ENCODE measurements around the gene PHF1. TPM values are rescaled to one million over a fixed set of nuclear protein-coding genes. Genes with fewer than 3 reads are reported as not detected.

PHF1 gene
- total RNA-seq, 1 donor, result 78.5 TPM

DNA sequence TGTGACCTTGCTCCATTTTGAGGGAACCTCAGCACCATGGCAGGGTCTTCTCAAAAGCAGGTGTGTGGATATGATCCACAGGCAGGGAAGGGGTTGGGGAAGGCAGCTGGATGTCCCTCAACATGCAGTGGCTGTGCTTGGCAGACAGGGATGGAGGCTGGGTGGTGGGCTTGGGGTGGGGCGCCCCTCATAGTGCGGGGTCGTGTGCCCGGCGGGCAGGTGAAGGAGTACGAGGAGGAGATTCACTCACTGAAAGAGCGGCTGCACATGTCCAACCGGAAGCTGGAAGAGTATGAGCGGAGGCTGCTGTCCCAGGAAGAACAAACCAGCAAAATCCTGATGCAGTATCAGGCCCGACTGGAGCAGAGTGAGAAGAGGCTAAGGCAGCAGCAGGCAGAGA is 35.5 kb downstream of the PHF1 start:
- Histone ChIP-seq H3K4me1 (ENCODE audit: insufficient read depth, low read length) (peaks cover 60% of the 10 kb centered on the region), H3K27me3 (ENCODE audit: insufficient read depth, low read length) (no peaks in the 10 kb centered on the region), H3K4me3 (ENCODE audit: low read length) (no peak overlapping the region), H3K9me3 (ENCODE audit: low read depth, low read length) (no peaks in the 10 kb centered on the region)

DNA sequence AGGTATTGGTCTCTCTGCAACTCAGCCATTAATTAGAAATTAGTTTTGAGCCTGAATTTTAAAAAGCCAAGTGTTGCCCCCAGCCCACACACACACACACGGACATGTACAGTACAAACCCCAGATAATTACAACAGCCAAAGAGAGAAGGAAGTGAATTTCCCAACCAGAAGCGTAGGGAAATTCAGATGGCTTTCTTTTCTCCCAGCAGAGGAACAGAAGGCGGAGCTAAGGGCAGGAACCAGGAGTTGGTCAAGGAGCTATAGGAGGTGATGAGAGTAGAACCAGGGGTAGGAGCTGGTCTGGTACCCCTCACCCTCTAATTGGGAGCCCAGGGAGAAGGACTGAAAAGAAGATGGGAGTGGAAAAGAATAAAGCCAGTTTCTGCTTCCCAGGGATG is 39.6 kb downstream of the PHF1 start:
- Histone ChIP-seq H3K27me3 (ENCODE audit: insufficient read depth, low read length) (no peaks in the 10 kb centered on the region), H3K9me3 (ENCODE audit: low read depth, low read length) (no peaks in the 10 kb centered on the region), H3K4me3 (ENCODE audit: low read length) (no peak overlapping the region), H3K4me1 (ENCODE audit: insufficient read depth, low read length) (peaks cover 70% of the 10 kb centered on the region)

DNA sequence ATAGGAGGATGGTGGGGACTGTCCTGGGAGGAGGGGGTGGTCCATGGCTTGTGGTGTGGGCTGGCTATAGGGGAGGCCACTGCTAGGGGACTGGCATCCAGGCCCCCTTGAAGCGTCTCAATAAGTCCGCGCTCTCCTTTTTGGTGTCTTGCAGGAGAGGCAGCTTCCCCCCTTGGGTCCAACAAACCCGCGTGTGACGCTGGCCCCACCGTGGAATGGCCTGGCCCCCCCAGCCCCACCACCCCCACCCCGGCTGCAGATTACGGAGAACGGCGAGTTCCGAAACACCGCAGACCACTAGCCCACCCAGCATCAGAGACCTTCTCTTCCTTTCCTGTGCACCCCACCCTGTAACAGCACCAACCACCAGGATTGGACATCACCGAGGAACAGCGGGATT is 40.8 kb downstream of the PHF1 start:
- Histone ChIP-seq H3K27me3 (ENCODE audit: insufficient read depth, low read length) (no peaks in the 10 kb centered on the region), H3K4me3 (ENCODE audit: low read length) (no peak overlapping the region), H3K9me3 (ENCODE audit: low read depth, low read length) (no peaks in the 10 kb centered on the region), H3K4me1 (ENCODE audit: insufficient read depth, low read length) (peaks cover 59% of the 10 kb centered on the region)

DNA sequence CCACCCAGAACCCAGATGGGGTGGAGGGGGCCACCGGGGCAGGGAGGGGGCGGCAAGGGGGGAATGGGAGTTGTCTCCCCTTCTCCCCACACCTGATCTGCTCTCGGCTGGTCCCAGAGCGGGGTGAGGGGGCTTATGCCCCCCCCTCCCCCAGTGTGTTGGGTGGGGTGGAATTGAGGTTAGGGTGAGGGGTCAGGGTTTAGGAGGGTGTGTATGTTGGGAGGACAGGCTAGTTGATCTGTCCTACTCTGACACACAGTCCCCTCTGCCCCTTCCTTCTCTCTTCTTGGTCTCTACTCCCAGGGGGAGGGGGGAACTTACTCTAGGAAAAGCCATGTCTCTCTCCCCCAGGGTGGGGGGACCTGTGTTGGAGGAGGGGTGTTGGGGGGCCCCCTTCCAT is 41.7 kb downstream of the PHF1 start:
- H3K27me3 ChIP-seq (ENCODE audit: insufficient read depth, low read length), result no peaks in the 10 kb centered on the region
- H3K4me1 ChIP-seq (ENCODE audit: insufficient read depth, low read length), result peaks cover 55% of the 10 kb centered on the region
- H3K4me3 ChIP-seq (ENCODE audit: low read length), result no peak overlapping the region
- no peaks in the 10 kb centered on the region for H3K9me3 ChIP-seq (ENCODE audit: low read depth, low read length)

DNA sequence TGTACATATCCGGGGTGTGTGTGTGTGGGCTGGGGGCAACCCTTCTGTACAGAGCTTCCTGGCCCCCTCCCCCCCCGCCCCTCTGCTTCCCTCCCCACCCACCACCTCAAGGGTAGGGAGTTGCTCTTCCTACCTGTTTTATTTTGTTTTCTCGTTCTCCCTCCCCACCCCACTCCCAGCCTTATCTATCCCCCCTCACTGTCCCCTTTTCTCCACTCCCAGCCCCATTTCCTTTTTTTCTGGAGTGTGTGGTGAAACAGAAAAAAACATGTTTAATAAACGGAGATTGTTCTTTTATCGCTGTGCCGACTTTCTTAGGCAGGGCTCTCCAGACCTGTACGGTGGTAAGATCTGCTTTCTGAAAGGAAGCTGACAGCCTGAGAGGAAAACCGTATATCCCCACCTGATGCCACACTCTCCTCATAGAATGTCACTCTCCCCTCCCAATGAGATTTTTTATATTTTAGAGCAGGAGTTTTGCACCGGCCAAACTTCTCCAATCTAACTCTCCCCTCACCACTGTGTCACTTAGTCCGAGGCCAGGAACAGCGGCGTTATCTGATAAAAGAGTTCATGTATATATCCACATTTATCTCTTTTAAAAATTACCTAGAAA is 42.7 kb downstream of the PHF1 start:
- Histone ChIP-seq H3K9me3 (ENCODE audit: low read depth, low read length) (no peaks in the 10 kb centered on the region), H3K4me1 (ENCODE audit: insufficient read depth, low read length) (peaks cover 55% of the 10 kb centered on the region), H3K4me3 (ENCODE audit: low read length) (peak overlapping the region; percentile 80), H3K27me3 (ENCODE audit: insufficient read depth, low read length) (no peaks in the 10 kb centered on the region)

DNA sequence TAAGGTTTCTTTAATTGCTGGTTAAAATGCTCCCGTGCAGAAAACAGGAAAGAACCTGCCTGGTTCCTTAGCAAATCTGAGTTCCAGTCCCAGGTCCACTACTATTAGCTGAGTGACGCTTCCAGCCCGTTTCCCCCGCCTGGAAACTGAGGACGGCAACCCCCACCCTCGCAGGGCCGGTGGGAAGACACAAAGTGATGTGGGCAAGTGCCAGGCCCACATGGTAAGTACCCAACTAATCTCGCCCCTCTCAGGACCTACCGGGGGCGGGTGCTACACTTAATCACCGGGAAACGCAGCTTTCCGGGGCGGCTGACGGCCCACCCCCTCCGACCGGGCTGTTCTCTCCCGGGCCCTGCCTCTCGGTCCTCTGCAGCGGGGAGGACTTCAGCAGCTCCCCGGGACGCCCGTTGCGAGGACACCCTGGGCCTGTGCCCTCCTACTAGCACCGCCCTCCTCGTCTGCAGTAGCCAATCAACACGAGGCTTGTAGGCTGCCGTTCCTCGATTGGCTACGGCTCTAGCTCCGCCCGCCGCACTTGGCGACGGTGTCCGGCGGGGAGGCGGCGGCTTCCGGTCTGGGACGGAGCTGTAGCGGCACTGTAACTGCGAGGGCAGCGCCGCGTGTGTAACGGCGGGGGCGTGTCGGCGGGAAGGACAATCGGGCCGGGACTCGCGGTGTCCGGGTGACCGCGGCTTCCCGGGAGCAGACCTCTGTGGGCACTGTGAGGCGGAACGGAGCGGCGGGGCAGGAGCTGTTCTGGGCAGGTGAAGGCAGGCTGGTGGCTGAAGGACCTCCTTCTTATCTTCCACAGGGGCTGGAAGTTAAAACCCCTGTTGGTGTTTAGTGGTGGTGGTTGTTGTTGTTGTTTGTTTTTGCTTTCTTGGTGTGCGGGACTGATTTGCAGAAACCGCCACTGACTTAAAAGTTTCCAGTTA is 43.5 kb downstream of the PHF1 start, which contains the start of gene ZBTB9:
Gene ZBTB9, plus strand, starts transcription at position 568 of the 938 bp plus-strand sequence. CDS start 525 bp downstream, outside the sequence.
- no peaks in the 10 kb centered on the region for H3K9me3 ChIP-seq (ENCODE audit: low read depth, low read length)
- H3K4me1 ChIP-seq (ENCODE audit: insufficient read depth, low read length), result peaks cover 47% of the 10 kb centered on the region
- H3K4me3 ChIP-seq (ENCODE audit: low read length), result peak within 1 kb of the TSS; percentile 80

DNA sequence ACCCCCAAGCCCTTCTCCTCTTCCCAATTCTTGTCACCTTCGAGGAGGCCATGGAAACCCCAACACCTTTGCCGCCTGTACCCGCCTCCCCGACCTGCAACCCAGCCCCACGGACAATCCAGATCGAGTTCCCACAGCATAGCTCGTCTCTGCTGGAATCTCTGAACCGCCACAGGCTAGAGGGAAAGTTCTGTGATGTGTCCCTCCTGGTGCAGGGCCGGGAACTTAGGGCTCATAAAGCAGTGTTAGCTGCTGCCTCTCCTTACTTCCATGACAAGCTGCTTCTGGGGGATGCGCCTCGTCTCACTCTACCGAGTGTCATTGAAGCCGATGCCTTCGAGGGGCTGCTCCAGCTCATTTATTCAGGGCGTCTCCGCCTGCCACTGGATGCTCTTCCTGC is 44.2 kb downstream of the PHF1 start:
- Histone ChIP-seq H3K4me1 (ENCODE audit: insufficient read depth, low read length) (peaks cover 39% of the 10 kb centered on the region), H3K9me3 (ENCODE audit: low read depth, low read length) (no peaks in the 10 kb centered on the region), H3K4me3 (ENCODE audit: low read length) (peak overlapping the region; percentile 80), H3K27me3 (ENCODE audit: insufficient read depth, low read length) (no peaks in the 10 kb centered on the region)

More for the DNA sequence above, 43.5 kb downstream of the PHF1 start, which contains the start of gene ZBTB9:
- H3K27me3 ChIP-seq (ENCODE audit: insufficient read depth, low read length), result no peaks in the 10 kb centered on the region

DNA sequence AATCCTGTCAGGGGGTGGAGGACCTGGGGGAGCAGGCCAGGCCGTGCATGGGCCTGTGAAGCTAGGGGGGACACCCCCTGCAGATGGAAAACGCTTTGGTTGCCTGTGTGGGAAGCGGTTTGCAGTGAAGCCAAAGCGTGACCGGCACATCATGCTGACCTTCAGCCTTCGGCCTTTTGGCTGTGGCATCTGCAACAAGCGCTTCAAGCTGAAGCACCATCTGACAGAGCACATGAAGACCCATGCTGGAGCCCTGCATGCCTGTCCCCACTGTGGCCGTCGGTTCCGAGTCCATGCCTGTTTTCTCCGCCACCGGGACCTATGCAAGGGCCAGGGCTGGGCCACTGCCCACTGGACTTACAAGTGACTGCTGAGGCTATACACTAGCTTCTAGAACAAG is 45.3 kb downstream of the PHF1 start:
- no peaks in the 10 kb centered on the region for H3K9me3 ChIP-seq (ENCODE audit: low read depth, low read length)
- H3K4me1 ChIP-seq (ENCODE audit: insufficient read depth, low read length), result peaks cover 28% of the 10 kb centered on the region
- H3K27me3 ChIP-seq (ENCODE audit: insufficient read depth, low read length), result no peaks in the 10 kb centered on the region
- H3K4me3 ChIP-seq (ENCODE audit: low read length), result no peak overlapping the region

DNA sequence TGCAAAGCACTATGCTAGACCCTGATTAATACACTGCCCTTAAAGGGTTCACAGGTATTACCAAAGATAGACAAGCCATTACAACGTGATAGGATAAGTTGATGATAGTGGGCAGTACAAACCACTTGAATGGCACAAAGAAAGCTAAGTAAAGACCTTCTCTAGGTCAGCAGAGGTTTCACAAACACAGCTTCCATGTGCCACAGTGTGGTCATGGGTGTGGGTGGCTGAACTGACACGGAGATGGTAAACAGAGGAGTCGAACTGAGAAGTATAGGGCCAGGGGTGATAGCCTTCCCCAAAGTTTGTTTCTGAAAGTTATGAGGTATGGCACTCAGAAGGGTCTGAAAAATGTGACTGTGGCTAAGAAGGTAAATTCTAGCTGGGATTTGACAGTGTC is 47.9 kb downstream of the PHF1 start:
- Histone ChIP-seq H3K27me3 (ENCODE audit: insufficient read depth, low read length) (no peaks in the 10 kb centered on the region), H3K4me1 (ENCODE audit: insufficient read depth, low read length) (peaks cover 11% of the 10 kb centered on the region), H3K4me3 (ENCODE audit: low read length) (no peak overlapping the region), H3K9me3 (ENCODE audit: low read depth, low read length) (no peaks in the 10 kb centered on the region)

DNA sequence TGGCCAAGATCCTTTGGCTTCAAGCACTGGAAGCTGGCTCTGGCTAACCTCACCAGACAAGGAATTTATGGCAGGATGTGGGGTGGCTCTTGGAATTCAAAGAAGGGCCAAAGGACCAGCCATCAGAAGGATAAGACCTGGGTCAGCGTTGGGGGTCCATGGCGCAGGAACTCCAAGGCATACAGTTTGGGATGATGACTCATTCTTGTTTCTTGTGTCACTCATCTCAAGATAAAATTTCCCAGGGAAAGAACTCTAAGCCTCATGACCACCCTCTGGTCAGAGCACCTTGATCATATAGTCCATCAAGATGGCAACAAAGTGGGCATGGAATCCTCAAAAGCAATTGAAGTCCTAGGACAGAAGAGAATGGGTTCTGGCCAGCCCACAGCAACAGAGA is 48.4 kb downstream of the PHF1 start:
- Histone ChIP-seq H3K27me3 (ENCODE audit: insufficient read depth, low read length) (no peaks in the 10 kb centered on the region), H3K9me3 (ENCODE audit: low read depth, low read length) (no peaks in the 10 kb centered on the region), H3K4me1 (ENCODE audit: insufficient read depth, low read length) (peaks cover 10% of the 10 kb centered on the region)

More for the DNA sequence above, 48.4 kb downstream of the PHF1 start:
- H3K4me3 ChIP-seq (ENCODE audit: low read length), result no peak overlapping the region

Other genes with a start within 250 kb of the PHF1 start
- 0.63 TPM for gene COL11A2, start 218.5 kb upstream of the PHF1 start, total RNA-seq
- 11.3 TPM for gene RXRB, start 210.3 kb upstream of the PHF1 start, total RNA-seq
- 10.7 TPM for gene SLC39A7, start 210.1 kb upstream of the PHF1 start, total RNA-seq
- gene HSD17B8, start 206.4 kb upstream of the PHF1 start, total RNA-seq, result 6.4 TPM
- 11.4 TPM for gene RING1, start 202.5 kb upstream of the PHF1 start, total RNA-seq
- gene VPS52, start 139.1 kb upstream of the PHF1 start, total RNA-seq, result 27.8 TPM
- 4,638 TPM for gene RPS18, start 138.9 kb upstream of the PHF1 start, total RNA-seq
- 11.1 TPM for gene B3GALT4, start 133.9 kb upstream of the PHF1 start, total RNA-seq
- gene WDR46, start 121.8 kb upstream of the PHF1 start, total RNA-seq, result 19.4 TPM
- gene PFDN6, start 121.4 kb upstream of the PHF1 start, total RNA-seq, result 11.1 TPM
- gene RGL2, start 112.1 kb upstream of the PHF1 start, total RNA-seq, result 14.7 TPM
- gene TAPBP, start 96.9 kb upstream of the PHF1 start, total RNA-seq, result 188 TPM
- 12.6 TPM for gene ZBTB22, start 93.3 kb upstream of the PHF1 start, total RNA-seq
- gene DAXX, start 88.1 kb upstream of the PHF1 start, total RNA-seq, result 15.2 TPM
- 0.94 TPM for gene KIFC1, start 19.2 kb upstream of the PHF1 start, total RNA-seq
- gene CUTA, start 7.1 kb downstream of the PHF1 start, total RNA-seq, result 66.3 TPM
- 10.5 TPM for gene SYNGAP1, start 9.1 kb downstream of the PHF1 start, total RNA-seq
- 3.5 TPM for gene ZBTB9, start 43.6 kb downstream of the PHF1 start, total RNA-seq
- 17.9 TPM for gene BAK1, start 169.3 kb downstream of the PHF1 start, total RNA-seq
- 13.6 TPM for gene ITPR3, start 210.3 kb downstream of the PHF1 start, total RNA-seq

Measured in mononuclear cell (primary cell).